AG10803 (cell line): ENCODE measurements around the gene EWSR1.

Experiments
- DNase-seq: peaks from one replicate; pipeline ENCODE4 v3.0.0; 2010; ENCODE audit warnings: low read depth
- H3K4me3 ChIP-seq: 2 replicates; pipeline ENCODE4 v1.5.1; 2011; ENCODE audit warnings: mild to moderate bottlenecking, low read length, control low read depth
- TF ChIP-seq, protein P1 (sequence below): conservative IDR thresholded peaks from 2 replicates; pipeline ENCODE4 v1.5.1; 2011; ENCODE audit warnings: mild to moderate bottlenecking, low read length, control low read depth, inconsistent platforms

The EWSR1 gene

DNA sequence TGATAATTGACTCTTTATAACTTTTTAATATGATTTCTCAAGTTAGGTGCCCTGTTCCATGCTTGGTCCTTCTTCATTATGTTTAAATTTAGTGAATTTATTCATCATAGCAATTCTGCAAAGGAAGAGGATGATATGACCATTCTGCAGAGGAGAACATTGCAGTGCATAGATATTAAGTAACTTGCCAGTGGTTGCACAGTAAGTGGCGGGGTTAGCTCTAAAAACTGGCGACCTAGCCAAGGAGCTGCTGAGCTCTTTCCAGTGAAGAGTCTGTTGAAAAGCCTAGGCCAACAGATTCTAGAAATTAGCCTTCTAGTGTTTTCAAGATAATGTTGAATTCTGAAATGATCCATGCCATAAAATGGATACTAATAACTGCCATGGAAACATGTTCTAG lies 4.6 kb downstream of the EWSR1 start:
- DNase-seq: no peak
- H3K4me3 ChIP-seq: no peak overlapping the region
- TF ChIP-seq, protein P1, sequence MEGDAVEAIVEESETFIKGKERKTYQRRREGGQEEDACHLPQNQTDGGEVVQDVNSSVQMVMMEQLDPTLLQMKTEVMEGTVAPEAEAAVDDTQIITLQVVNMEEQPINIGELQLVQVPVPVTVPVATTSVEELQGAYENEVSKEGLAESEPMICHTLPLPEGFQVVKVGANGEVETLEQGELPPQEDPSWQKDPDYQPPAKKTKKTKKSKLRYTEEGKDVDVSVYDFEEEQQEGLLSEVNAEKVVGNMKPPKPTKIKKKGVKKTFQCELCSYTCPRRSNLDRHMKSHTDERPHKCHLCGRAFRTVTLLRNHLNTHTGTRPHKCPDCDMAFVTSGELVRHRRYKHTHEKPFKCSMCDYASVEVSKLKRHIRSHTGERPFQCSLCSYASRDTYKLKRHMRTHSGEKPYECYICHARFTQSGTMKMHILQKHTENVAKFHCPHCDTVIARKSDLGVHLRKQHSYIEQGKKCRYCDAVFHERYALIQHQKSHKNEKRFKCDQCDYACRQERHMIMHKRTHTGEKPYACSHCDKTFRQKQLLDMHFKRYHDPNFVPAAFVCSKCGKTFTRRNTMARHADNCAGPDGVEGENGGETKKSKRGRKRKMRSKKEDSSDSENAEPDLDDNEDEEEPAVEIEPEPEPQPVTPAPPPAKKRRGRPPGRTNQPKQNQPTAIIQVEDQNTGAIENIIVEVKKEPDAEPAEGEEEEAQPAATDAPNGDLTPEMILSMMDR: no peak

DNA sequence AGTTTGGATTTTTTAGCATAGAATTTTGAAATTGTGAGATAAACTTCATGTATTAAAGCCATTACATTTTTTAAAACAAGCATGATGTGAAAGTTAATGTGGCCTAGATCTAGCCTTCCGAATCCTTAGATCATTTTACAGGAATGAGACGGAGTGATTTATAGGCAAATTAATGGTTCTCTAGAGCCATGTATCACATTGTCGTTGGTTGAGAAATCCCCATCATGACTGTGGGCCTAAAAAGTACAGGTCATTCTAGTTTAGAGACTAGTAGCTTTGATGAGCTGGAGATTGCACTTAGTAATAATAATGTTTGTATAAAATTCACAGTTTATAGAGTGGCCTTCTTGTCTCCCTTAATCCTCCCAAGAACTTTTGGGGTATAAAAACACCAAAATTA lies 7.1 kb downstream of the EWSR1 start:
- H3K4me3 ChIP-seq: no peak overlapping the region
- TF ChIP-seq, protein P1: no peak
- DNase-seq: no peak

DNA sequence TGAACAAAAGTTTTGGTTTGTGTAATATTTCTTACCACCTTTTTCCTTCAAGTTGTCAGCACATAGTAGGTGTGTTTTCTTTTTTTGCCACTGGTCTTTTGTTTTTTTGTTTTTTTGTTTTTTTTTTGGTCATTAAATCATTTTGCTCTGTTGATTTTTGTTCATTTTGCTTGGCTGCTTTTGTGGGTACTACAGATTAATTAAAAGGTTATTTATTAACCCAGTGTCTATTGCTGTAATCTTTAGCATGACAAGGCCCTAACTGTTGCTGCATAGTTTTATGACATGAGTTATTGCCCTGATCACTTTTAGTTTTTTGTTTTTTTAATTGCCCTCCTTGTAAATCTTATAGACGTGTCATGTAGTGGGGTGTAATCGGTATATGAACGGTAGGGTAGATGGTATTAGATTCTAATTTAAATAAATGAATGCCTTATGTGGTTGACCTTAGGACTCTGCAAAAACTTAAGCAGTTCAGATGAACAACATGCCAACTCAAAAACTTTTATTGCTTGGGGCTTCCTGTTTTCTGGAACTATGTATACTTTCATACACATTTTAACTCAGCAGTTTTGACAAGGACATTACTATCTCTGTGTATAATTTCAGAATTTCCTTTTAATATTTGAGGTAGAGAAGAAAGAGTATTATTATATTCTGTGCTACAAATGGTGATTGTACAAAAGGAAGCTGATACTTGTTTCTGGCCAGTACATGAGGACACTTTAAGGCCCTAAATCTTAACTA lies 7.9 kb downstream of the EWSR1 start:
- H3K4me3 ChIP-seq: no peak overlapping the region
- no peak for DNase-seq
- TF ChIP-seq, protein P1: no peak

DNA sequence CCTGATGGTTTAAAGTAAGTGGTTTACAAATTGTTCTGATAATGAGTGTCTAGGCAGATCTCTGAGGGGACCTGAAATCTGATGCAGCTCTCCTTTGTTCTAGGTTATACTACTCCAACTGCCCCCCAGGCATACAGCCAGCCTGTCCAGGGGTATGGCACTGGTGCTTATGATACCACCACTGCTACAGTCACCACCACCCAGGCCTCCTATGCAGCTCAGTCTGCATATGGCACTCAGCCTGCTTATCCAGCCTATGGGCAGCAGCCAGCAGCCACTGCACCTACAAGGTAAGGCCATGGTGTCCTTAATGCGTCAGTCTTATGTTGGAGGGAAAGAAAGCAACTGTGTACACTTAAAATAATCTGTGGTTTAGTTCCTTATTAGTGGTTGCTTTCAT lies 9.9 kb downstream of the EWSR1 start:
- no peak for DNase-seq
- TF ChIP-seq, protein P1: no peak
- no peak overlapping the region for H3K4me3 ChIP-seq

DNA sequence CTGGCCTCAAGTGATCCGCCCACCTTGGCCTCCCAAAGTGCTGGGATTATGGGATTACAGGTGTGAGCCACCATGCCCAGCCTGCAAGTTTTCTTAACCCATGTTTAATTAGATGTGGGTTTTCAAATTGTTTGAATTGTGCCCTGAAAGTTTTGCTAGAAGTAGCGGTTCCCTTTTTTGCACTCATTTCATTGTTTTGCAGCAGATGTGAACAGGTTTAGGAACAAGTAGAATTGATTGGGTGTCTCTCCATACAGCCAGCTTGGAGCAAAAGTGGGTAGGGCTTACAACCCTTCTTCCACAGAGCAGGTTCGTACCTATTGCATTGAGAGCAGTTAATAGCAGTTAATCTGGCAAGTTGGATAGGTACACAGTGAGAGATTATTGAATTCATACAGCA lies 16.1 kb downstream of the EWSR1 start:
- TF ChIP-seq, protein P1: no peak
- DNase-seq: no peak
- no peak overlapping the region for H3K4me3 ChIP-seq

DNA sequence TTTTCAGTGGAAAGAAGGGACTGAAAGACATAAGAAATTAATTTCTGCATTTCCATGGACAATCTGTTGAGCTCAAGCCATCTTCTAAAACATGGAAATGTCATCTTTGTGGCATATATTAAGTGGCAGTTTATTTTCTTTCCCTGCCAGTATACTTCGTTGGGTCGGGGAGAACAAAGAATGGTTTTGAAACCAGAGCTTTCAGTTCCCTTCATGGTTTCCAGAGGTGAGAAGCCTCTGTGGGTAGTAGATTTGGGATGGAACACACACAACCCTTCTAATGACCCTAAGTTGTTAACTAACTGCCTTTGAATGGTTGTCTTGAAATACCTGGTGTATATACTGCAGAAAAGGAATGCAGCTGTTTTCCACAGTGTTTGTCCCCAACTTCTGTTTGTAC lies 20.8 kb downstream of the EWSR1 start:
- TF ChIP-seq, protein P1: no peak
- no peak for DNase-seq
- no peak overlapping the region for H3K4me3 ChIP-seq

DNA sequence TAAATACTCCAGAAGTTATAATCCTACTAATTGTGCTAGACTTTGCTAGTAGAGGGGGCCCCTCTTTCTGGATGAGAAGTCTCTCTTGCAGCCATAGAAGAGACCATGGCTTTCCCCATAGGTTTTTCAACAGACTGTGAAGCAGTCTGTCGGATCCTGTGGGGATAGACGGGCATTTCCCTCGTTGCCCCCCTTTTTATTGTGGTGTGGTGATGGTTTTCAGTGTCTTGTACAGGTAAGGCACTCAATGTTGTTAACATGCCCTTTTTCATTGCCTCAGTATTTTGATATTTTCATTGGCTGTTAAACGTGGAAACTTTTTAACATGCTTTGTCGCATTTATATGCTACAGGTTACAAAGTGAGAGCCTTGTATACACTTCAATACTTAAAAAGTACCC lies 22.0 kb downstream of the EWSR1 start:
- no peak for DNase-seq
- TF ChIP-seq, protein P1: no peak
- H3K4me3 ChIP-seq: no peak overlapping the region
